Measurements from ENCODE around the gene GPC6. TPM values are rescaled to one million over a fixed set of nuclear protein-coding genes. Genes with fewer than 3 reads are reported as not detected.

Gene GPC6
- total RNA-seq, 2 experiments from 2014 or later: not detected

DNA sequence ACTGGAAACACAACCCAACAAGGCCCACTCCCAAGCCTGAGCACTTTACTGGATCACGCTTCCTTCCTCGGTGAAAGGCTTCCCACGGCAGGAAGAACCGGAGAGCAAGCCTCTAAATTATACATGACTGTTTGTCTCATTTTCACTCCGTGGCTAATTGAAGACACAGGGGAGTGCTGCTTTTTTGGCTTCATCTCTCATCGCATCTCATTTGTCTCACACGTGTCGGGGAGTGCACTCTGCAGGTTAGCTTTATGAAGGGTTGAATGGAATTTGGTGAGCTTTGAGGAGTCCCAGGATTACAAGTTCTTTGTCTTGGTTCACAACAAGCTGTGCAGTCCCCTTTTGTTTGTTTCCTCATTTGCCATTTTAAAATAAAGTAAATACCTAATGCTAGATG, 544.6 kb downstream of the GPC6 start:
- ChIA-PET CTCF (no interaction called here), POLR2A (no interaction called here)
- no peak for DNase-seq
- Mint-ChIP-seq H3K27ac (no peak overlapping the region), H3K36me3 (no peaks in the 10 kb centered on the region), H3K4me3 (no peak overlapping the region), H3K4me1 (ENCODE audit: low read depth) (no peaks in the 10 kb centered on the region), H3K27me3 (no peaks in the 10 kb centered on the region), H3K9me3 (no peaks in the 10 kb centered on the region)
- intact Hi-C loops (cut with micrococcal nuclease): no loop called here

DNA sequence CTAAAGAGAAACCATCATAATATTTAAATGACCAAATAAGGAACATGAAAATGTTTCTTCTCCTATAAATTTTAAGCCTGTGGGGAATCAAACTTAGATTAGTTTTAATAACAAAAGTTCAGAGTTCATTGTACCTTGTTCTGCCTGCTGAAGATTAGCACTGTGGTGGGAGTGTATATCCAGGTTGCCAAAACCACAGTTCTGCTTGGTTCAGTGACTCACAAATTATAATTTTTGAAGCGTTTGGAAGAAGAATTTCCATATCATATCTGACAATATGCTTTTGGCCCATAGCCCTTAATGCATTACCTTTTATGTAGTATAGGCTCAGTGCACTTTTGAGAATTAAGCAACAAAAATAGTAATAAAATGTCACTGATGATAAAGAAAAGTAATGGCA, 545.2 kb downstream of the GPC6 start:
- no peak overlapping the region for H3K4me3 Mint-ChIP-seq
- intact Hi-C loops (cut with micrococcal nuclease): no loop called here
- H3K27me3 Mint-ChIP-seq: no peaks in the 10 kb centered on the region
- no peaks in the 10 kb centered on the region for H3K9me3 Mint-ChIP-seq
- CTCF ChIA-PET: no interaction called here
- H3K27ac Mint-ChIP-seq: no peak overlapping the region
- H3K4me1 Mint-ChIP-seq (ENCODE audit: low read depth): no peaks in the 10 kb centered on the region
- no peak for DNase-seq
- POLR2A ChIA-PET: no interaction called here
- no peaks in the 10 kb centered on the region for H3K36me3 Mint-ChIP-seq

DNA sequence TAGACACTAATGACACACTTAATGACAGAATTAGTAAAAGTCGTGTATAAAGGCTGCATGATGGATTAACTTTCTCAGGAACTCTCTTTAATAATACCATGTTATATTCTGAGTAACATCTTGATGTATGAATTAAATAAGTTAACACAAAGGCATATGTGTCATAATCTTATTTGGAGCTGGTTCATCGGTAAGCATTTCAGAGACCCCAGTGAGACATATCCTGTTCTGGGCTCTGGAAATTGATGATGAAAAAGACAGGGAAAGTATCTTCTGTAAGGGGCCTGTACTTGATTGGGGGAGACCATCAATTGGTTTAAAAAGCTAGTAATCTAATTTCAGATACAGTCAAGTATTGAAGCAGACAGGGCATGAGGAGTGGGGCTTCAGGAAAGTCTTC, 547.9 kb downstream of the GPC6 start:
- ChIA-PET CTCF (no interaction called here), POLR2A (no interaction called here)
- Mint-ChIP-seq H3K36me3 (no peaks in the 10 kb centered on the region), H3K27me3 (no peaks in the 10 kb centered on the region), H3K4me1 (ENCODE audit: low read depth) (no peaks in the 10 kb centered on the region), H3K27ac (no peak overlapping the region), H3K9me3 (no peaks in the 10 kb centered on the region), H3K4me3 (no peak overlapping the region)
- no peak for DNase-seq
- intact Hi-C loops (cut with micrococcal nuclease): no loop called here

DNA sequence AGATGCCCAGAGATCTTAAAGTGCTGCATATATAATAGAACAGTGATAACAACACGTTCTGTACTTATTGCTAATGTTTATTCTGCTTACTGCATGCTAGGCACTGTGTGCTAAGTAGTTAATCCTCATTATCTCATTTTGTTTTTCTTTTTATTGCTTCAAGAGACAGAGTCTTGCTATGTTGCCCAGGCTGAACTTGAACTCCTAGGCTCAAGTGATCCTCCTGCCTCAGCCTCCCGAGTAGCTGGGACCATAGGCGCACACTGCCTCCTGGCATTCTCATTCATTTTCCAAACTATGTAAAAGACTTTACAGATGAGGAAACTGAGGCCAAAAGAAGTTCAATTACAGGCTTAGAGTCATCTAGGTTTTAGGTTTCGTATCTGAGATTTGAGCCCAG, 548.4 kb downstream of the GPC6 start:
- H3K27ac Mint-ChIP-seq: no peak overlapping the region
- no peak for DNase-seq
- no peaks in the 10 kb centered on the region for H3K27me3 Mint-ChIP-seq
- no peaks in the 10 kb centered on the region for H3K4me1 Mint-ChIP-seq (ENCODE audit: low read depth)
- H3K36me3 Mint-ChIP-seq: no peaks in the 10 kb centered on the region
- POLR2A ChIA-PET: no interaction called here
- CTCF ChIA-PET: no interaction called here
- H3K9me3 Mint-ChIP-seq: no peaks in the 10 kb centered on the region
- no peak overlapping the region for H3K4me3 Mint-ChIP-seq
- intact Hi-C loops (cut with micrococcal nuclease): no loop called here

DNA sequence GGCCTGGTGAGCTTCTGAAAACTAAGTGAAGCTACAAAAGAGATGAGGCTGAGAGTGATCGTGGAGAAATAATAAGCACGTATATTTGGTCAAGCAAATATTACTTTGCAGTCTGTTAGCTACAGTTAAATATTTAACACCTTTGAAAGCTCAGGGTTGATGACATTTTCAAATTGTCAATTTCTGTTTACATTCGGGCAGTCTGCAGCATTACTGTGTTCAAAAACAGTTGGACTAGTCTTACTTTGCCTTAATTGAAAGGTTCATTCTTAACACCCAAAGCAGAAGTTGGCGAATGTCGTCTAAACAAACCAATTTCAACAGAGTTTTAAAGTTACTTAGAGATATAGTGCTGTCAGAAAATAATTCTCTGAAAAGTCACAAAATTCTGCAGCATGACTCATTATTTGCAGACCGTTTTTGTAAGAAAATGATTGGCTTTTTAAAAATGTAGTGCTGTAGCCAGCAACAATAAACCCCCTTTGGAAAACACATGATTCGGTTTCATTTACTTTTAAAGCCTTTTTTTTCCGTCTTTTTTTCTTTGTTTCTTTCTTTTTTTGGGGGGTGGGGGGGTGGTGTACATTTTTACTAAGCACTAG, 549.0 kb downstream of the GPC6 start:
- Mint-ChIP-seq H3K27ac (no peak overlapping the region), H3K27me3 (no peaks in the 10 kb centered on the region), H3K4me3 (no peak overlapping the region), H3K36me3 (no peaks in the 10 kb centered on the region), H3K4me1 (ENCODE audit: low read depth) (no peaks in the 10 kb centered on the region), H3K9me3 (no peaks in the 10 kb centered on the region)
- intact Hi-C loops (cut with micrococcal nuclease): no loop called here
- no peak for DNase-seq
- CTCF ChIA-PET: no interaction called here
- POLR2A ChIA-PET: no interaction called here

DNA sequence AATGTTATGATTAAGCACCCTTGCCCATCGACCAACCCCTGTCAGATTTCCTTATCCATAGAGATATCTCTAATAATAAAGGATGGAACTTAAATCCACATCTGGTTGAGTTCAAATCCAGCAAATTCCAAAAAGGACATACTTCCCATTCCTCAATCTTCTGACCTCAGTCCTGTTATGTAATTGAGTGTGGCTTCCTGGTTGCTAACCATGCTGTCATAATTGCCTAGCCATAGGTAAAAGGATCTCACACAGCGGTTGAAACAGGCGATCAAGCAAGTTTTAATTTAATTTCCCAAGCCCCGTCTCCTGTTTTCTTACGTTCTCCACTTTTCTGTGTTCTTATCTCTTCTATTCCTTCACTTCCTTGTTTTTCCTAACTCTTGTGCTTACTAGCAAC, 550.3 kb downstream of the GPC6 start:
- no peak overlapping the region for H3K27ac Mint-ChIP-seq
- ChIA-PET CTCF (no interaction called here), POLR2A (no interaction called here)
- no peaks in the 10 kb centered on the region for H3K4me1 Mint-ChIP-seq (ENCODE audit: low read depth)
- no peak overlapping the region for H3K4me3 Mint-ChIP-seq
- H3K9me3 Mint-ChIP-seq: no peaks in the 10 kb centered on the region
- intact Hi-C loops (cut with micrococcal nuclease): no loop called here
- DNase-seq: no peak
- H3K27me3 Mint-ChIP-seq: no peaks in the 10 kb centered on the region
- no peaks in the 10 kb centered on the region for H3K36me3 Mint-ChIP-seq

DNA sequence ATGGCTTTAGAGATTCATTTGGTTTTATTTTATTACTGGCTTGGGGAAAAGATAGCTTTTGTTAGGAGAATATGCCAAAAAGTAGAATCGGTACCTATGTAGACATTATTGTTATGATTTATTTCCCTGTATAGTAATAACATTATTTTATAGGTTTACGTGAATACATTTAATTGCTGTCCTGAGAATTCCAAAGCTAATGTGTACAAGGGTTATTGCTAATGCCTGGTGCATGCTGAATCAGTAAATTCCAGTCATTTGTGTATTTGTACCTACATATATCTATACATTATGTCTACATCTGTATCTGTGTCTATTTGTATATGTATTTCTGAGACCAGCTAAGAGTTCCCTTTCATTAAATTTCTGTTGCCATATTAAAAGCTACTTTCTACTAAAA, 550.9 kb downstream of the GPC6 start:
- H3K4me1 Mint-ChIP-seq (ENCODE audit: low read depth): no peaks in the 10 kb centered on the region
- ChIA-PET CTCF (no interaction called here), POLR2A (no interaction called here)
- intact Hi-C loops (cut with micrococcal nuclease): no loop called here
- no peaks in the 10 kb centered on the region for H3K27me3 Mint-ChIP-seq
- H3K9me3 Mint-ChIP-seq: no peaks in the 10 kb centered on the region
- DNase-seq: no peak
- no peaks in the 10 kb centered on the region for H3K36me3 Mint-ChIP-seq
- no peak overlapping the region for H3K27ac Mint-ChIP-seq
- no peak overlapping the region for H3K4me3 Mint-ChIP-seq

DNA sequence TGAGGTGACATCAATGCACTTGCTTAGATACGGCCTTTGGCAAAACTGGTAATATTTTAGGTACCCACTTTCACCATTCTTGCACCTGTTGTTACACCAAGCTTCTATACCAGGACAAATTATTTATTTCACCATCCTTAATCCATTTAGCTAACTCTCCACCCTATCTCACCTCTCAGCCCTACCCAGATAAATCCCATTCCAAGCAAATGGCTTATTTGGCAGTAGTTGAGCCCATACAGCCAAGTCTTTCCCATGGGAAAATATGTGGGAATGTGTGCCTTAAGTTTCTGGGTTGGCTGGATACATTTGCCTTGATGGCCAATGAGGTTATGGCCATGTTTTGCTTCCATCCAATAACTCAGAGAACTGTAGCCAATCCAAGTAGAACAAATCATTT, 551.9 kb downstream of the GPC6 start:
- no peak for DNase-seq
- Mint-ChIP-seq H3K4me1 (ENCODE audit: low read depth) (no peaks in the 10 kb centered on the region), H3K9me3 (peaks cover 3% of the 10 kb centered on the region), H3K4me3 (no peak overlapping the region), H3K36me3 (no peaks in the 10 kb centered on the region), H3K27me3 (no peaks in the 10 kb centered on the region), H3K27ac (no peak overlapping the region)
- intact Hi-C loops (cut with micrococcal nuclease): no loop called here
- ChIA-PET CTCF (no interaction called here), POLR2A (no interaction called here)

DNA sequence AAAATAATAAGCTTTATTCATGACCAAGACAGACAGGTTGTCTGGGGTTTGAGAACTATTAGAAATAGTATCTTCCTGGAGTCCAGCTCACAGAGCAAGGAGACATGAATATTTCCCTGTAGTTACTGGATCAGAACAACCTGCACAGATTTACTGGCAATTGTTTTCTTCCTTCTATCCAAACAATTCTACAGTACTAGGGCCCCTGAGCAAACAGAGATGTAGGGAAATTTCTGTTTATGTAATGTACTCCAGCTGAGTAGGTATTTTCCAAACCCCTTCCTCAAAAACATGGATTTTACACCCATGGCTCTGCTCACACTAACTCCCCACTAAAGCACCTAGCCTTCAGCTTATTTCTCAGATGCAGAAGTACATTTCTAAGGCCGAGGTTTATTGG, 557.6 kb downstream of the GPC6 start:
- Mint-ChIP-seq H3K4me1 (ENCODE audit: low read depth) (no peaks in the 10 kb centered on the region), H3K9me3 (peaks cover 3% of the 10 kb centered on the region), H3K27me3 (peaks cover 7% of the 10 kb centered on the region), H3K36me3 (no peaks in the 10 kb centered on the region), H3K4me3 (no peak overlapping the region), H3K27ac (no peak overlapping the region)
- ChIA-PET POLR2A (no interaction called here), CTCF (no interaction called here)
- intact Hi-C loops (cut with micrococcal nuclease): no loop called here
- no peak for DNase-seq

DNA sequence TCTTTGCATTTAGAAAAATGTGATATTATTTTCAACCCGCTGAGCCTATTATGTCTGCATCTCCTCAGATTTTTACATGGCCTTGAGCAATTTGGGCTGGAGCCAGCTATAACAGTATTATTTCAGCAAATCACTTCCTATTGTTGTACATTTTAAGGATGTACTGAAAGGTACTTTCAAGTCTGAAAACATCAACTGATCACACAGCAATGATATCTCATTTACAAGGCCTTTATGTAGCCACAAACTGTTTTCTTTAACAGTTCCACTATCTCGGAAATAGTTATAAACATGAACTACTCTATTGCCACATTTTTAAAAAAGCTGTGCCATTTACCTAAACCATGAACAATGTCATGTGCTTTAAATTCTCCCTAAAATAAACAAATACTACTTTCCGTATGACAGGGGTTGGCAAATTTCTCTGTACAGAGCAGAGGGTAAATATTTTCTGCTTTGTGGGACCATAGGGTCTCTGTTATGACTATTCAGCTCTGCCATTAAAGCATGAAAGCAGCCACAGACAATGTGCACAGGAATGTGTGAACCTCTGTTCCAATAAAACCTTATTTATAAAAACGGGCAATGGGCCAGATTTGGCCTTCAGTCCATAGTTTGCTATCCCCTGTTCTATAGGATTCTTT, 560.4 kb downstream of the GPC6 start:
- intact Hi-C loops (cut with micrococcal nuclease): no loop called here
- ChIA-PET CTCF (no interaction called here), POLR2A (no interaction called here)
- Mint-ChIP-seq H3K36me3 (no peaks in the 10 kb centered on the region), H3K27me3 (peaks cover 7% of the 10 kb centered on the region), H3K27ac (no peak overlapping the region), H3K9me3 (peaks cover 3% of the 10 kb centered on the region), H3K4me1 (ENCODE audit: low read depth) (no peaks in the 10 kb centered on the region), H3K4me3 (no peak overlapping the region)
- DNase-seq: no peak

DNA sequence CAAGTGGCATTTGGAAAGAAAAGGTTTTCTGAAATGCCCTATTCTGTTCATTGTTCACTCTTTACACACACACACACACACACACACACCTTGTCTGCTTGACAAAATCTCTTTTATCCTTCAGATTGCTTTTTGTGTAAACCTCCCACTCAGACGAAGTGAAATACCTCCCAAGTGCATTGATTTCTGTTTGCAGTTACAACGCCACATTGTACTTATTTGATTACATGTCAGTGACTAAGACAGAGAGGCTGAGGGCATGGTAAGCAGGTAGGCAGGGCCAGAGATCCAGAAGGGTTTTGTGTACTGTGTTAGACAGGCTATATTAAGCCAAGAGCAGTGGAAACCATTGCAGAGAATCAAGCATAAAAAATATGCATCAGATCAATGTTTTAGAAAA, 561.8 kb downstream of the GPC6 start:
- H3K27me3 Mint-ChIP-seq: peaks cover 10% of the 10 kb centered on the region
- intact Hi-C loops (cut with micrococcal nuclease): no loop called here
- no peaks in the 10 kb centered on the region for H3K4me1 Mint-ChIP-seq (ENCODE audit: low read depth)
- no peaks in the 10 kb centered on the region for H3K9me3 Mint-ChIP-seq
- CTCF ChIA-PET: no interaction called here
- no peak overlapping the region for H3K4me3 Mint-ChIP-seq
- DNase-seq: no peak
- H3K27ac Mint-ChIP-seq: no peak overlapping the region
- no peaks in the 10 kb centered on the region for H3K36me3 Mint-ChIP-seq
- POLR2A ChIA-PET: no interaction called here

DNA sequence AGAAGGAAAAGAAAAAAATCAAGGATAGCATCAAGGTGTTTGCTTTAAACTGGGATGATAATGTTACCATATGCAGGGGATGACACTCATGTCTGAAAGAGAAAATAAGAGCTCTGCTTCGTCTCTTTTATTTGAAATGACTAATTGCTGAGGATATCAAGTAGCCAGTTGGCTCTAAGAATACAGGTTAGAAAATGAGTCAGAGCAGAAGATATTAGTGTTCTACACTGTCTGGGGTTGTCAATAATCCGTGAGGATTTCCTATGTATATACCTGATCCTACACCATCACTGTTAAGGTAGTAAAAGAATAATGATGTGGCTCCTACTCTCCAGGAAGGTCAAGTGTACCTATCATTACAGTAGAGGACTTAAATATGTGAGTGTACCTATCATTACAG, 562.5 kb downstream of the GPC6 start:
- Mint-ChIP-seq H3K4me1 (ENCODE audit: low read depth) (peaks cover 3% of the 10 kb centered on the region), H3K9me3 (no peaks in the 10 kb centered on the region), H3K36me3 (no peaks in the 10 kb centered on the region), H3K27ac (no peak overlapping the region), H3K27me3 (peaks cover 10% of the 10 kb centered on the region), H3K4me3 (no peak overlapping the region)
- no peak for DNase-seq
- CTCF ChIA-PET: no interaction called here
- POLR2A ChIA-PET: no interaction called here
- intact Hi-C loops (cut with micrococcal nuclease): no loop called here

DNA sequence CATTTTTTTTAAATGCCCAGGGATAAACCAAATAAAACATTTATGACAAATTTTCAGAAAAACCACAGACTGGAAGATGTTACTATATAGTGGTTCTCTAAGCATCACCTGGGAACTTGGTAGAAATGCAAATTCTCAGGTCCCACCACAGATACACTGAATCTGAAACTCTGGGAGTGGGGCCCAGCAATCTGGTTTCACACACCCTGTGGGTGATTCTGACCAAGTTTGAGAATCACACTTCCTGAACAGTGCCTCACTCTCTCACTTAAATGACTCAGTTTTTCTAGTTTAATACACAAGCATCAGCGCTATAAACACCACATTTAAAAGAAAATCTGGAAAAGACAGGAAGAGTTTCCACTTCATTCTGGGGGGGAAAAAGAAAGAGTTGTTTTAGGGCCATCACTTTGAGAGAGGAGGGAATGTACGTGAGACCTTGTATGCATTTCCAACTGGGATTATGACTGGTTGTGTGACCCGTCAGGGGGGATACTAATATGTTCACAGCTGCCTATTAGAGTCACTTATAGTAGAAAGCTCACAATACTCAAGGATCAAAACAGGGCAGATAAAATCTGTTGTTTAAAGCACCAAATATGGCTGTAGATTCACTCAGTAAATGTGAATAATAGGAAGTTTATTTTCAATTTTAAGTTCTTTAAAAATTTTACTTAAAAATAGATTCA, 567.7 kb downstream of the GPC6 start:
- H3K4me3 Mint-ChIP-seq: no peak overlapping the region
- no peaks in the 10 kb centered on the region for H3K9me3 Mint-ChIP-seq
- ChIA-PET CTCF (no interaction called here), POLR2A (no interaction called here)
- H3K36me3 Mint-ChIP-seq: no peaks in the 10 kb centered on the region
- no peak overlapping the region for H3K27ac Mint-ChIP-seq
- DNase-seq: peak; percentile 80
- peaks cover 7% of the 10 kb centered on the region for H3K4me1 Mint-ChIP-seq (ENCODE audit: low read depth)
- intact Hi-C loops (cut with micrococcal nuclease): loop anchor here (1.0 to 5.0 kb wide), 4 partner anchors 535 to 753 kb away; no protein-coding TSS in a partner anchor
- H3K27me3 Mint-ChIP-seq: peaks cover 16% of the 10 kb centered on the region
